ENCODE data around the gene CCDC92.

CCDC92 gene

GRCh38 chr12:123973552-123974341 lies 1.1 kb upstream of the CCDC92 start:
- DNase-seq (ENCODE audit: low spot score), result peak; percentile 41

GRCh38 chr12:123971770-123972456 lies 718 bp downstream of the CCDC92 start:
- DNase-seq (ENCODE audit: low spot score), result peak; percentile 67

- no peak for DNase-seq (ENCODE audit: low spot score)
These were observed 1.2 kb downstream of the CCDC92 start for GRCh38 chr12:123971449-123971769.

- DNase-seq (ENCODE audit: low spot score), result no peak
These were observed 5.5 kb downstream of the CCDC92 start for GRCh38 chr12:123967121-123967586.

GRCh38 chr12:123966596-123966995 lies 6.0 kb downstream of the CCDC92 start:
- DNase-seq (ENCODE audit: low spot score), result no peak

GRCh38 chr12:123965382-123965781 lies 7.2 kb downstream of the CCDC92 start:
- DNase-seq (ENCODE audit: low spot score), result no peak

GRCh38 chr12:123963821-123964220 lies 8.8 kb downstream of the CCDC92 start:
- no peak for DNase-seq (ENCODE audit: low spot score)

GRCh38 chr12:123962513-123962912 lies 10.1 kb downstream of the CCDC92 start:
- DNase-seq (ENCODE audit: low spot score), result no peak

GRCh38 chr12:123961585-123962345 lies 10.9 kb downstream of the CCDC92 start:
- no peak for DNase-seq (ENCODE audit: low spot score)

GRCh38 chr12:123960856-123961255 lies 11.8 kb downstream of the CCDC92 start:
- no peak for DNase-seq (ENCODE audit: low spot score)

- no peak for DNase-seq (ENCODE audit: low spot score)
These were observed 12.4 kb downstream of the CCDC92 start for GRCh38 chr12:123960029-123960735.

GRCh38 chr12:123958876-123959275 lies 13.8 kb downstream of the CCDC92 start:
- no peak for DNase-seq (ENCODE audit: low spot score)

- no peak for DNase-seq (ENCODE audit: low spot score)
These were observed 14.2 kb downstream of the CCDC92 start for GRCh38 chr12:123958462-123958861.

- DNase-seq (ENCODE audit: low spot score), result no peak
These were observed 15.4 kb downstream of the CCDC92 start for GRCh38 chr12:123957196-123957595.

GRCh38 chr12:123956249-123956648 lies 16.4 kb downstream of the CCDC92 start:
- no peak for DNase-seq (ENCODE audit: low spot score)

GRCh38 chr12:123954647-123955350 lies 17.8 kb downstream of the CCDC92 start:
- no peak for DNase-seq (ENCODE audit: low spot score)

GRCh38 chr12:123952037-123952436 lies 20.6 kb downstream of the CCDC92 start:
- no peak for DNase-seq (ENCODE audit: low spot score)

- no peak for DNase-seq (ENCODE audit: low spot score)
These were observed 21.2 kb downstream of the CCDC92 start for GRCh38 chr12:123951467-123951866.

GRCh38 chr12:123950476-123951349 lies 21.9 kb downstream of the CCDC92 start:
- DNase-seq (ENCODE audit: low spot score), result no peak

GRCh38 chr12:123949770-123950165 lies 22.9 kb downstream of the CCDC92 start:
- DNase-seq (ENCODE audit: low spot score), result no peak

All from cerebellar cortex (tissue), 1 donor.